GM21423 (cell line): ENCODE data around the gene IFT57.

ENCODE experiments used
- ATAC-seq: cut with Tn5 transposase; IDR thresholded peaks from one replicate; pipeline ENCODE4 v1.9.1; 2021; ENCODE audit warnings: mild to moderate bottlenecking, moderate library complexity; ENCODE audit not compliant: unreplicated experiment

The IFT57 gene

DNA sequence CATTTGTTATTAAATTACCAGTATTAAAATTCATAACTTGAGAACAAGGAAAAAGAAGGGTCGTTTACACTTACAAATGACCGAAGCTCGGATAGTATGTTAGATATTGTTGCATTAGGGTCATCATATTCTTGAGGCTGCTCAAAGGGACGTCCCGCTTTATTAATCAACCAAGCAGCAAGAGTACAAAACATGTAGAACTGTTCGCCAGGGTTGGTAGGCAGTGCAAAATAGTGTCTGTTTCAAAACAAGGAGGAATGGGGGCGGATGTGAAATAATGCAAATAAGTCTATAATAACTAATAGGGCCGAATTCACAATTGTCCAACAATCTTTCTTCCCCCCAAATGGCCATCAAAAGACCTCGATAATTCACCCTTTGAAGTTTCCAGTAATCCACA lies 2.9 kb downstream of the IFT57 start:
- ATAC-seq, result peak; percentile 20

DNA sequence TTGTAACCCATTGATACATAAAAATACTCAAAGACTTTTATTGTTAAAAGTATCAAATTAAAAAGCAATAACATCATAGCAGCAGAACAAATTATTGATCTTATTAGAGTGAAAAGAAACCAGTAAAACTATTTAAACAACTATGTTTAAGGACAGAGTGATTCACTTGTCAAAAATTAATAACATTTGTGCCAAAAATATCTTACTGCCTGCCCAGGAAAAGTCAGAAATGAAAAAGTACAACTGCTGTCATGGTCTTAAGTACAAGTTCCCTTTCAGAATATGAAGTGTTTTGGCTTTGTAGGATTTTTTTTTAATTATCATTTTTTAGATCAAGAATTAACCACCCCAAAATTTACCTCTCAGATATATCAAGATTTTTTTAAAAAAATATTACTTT lies 3.4 kb downstream of the IFT57 start:
- no peak for ATAC-seq

DNA sequence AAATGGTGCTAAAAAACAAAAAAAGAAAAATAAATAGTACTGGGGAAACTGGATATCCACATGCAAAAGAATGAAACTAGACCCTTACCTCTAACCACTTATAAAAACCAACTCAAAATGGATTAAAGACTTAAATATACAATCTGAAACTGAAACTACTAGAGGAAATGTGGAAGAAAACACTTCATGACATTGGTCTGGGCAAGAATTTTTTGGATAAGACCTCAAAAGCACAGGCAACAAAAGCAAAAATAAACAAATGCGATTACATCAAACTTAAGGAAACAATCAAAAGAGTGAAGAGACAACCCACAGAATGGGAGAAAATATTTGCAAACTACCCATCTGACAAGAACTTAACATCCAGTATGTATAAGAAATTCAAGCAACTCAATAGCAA lies 6.4 kb downstream of the IFT57 start:
- ATAC-seq, result no peak

DNA sequence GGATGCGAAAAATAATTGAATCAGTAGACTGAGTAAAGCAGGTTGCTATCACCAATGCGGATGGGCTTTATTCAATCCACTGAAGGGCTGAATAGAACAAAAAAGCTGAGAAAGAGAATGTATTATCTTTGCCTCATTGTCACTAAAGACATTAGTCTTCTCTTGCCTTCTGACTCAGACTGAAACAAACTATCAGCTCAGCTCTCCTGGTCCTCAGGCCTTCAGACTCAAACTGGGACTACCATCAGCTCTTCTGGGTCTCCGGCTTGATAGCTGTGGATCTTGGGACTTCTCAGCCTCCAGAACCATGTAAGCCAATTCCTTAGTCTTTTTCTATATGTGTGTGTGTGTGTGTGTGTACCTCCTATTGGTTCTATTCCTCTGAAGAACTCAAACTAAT lies 12.6 kb downstream of the IFT57 start:
- no peak for ATAC-seq

DNA sequence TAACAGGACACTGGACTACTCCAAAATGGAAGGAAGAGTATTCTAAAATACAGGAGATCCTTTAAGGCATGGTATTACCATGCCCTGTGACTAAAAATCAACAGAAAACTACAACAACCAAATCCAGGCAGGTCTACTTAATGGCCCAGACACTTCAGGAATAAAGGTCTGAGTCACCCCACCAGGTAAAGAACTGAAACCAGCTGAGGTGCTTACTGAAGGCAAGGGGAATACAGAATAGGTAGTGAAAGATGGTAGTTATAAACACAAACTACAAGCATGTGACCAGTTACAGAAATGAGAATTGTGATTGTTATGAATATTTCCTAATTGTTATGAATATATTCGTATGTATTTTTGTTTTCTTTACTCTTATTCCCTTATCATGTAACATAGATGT lies 13.4 kb downstream of the IFT57 start:
- peak; percentile 93 for ATAC-seq

DNA sequence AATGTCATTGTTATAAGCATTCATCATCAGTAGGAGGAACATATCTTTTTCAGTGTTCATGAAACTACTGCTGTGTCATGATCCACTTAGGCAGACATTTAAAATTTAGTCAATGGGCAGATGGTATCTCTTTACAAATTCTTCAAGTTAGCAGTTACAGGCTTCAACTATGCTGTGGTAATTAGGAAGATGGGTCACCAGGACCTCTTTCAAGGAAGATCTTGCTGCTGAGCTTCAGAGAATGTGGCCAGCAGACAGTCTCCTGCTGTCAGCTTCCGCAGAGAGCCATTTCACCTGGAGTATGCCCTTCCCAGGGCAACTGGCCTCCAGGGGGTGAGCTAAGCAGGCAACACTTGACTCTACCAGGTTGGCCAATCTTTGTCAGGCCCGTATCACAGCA lies 19.4 kb downstream of the IFT57 start:
- no peak for ATAC-seq

DNA sequence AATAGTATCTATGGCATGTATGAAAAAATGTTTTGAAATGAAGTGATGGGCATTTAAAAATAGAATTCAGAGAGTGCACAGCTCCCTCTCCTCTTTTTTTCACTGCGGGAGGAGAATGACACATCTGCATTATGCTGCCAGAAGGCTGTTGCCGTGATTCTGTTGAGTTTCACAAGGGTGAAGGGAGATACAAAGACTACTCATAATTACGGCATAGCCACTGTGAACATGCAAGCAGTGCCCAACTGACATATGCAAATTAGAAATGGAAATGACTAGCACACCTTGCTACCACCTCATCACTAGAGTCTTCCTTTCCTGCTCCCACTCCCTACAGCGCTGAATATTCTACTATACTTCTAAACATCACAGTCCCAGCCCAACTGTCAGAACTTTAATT lies 20.1 kb downstream of the IFT57 start:
- ATAC-seq, result no peak

DNA sequence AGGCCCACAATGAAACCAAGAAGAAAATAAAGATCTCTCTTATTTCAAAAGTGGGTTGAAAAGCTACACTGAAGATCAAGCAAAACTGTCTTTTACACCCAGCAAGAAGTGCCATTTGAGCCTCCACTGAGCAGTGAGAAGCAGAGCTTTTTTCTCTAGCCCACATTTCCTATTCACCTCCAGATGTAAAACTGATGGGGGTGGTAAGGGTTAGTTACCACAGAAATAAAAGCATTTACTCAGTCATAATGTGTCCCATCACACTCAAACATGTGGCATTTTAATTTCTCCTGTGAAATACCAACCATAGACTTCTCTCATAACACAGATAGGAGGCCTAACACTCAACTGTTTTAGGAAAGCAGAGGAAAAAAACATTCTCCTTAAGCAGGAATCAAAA lies 21.0 kb downstream of the IFT57 start:
- no peak for ATAC-seq

DNA sequence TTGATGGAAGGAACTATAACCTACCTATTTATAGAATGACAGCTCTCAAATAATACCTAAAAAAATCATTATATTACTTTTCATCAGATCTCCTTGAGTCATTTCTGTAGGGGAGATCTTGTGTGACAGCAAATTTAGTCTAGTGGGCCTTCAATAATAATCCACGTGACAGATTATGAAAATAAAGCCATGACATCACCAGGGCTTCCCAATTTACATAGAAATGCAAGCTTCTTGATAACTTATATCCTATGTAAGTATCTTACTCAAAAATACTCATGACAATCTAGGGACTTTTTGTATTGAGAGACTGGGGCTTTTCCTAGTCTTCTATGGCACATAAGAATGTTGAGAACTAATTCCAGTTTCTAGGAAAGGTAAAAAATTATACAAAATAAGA lies 21.6 kb downstream of the IFT57 start:
- no peak for ATAC-seq

DNA sequence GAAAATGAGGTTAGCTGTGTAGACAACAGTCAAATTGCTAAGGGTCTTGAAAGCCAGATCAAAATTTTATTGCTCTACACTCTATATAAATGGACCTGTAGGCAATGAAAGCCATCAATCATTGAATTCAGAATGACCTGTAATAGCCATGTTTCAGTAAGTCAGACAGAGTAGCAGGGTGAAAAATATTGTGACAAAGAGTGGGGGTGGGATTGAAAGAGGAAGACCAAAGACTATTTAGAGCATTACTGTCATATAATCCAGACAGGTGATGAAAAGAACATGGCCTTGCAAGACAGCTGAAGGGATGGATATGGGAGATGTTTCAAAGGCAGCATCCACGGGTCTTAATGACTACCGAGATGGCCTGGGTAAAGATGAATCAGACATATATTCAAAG lies 22.2 kb downstream of the IFT57 start:
- ATAC-seq, result no peak

DNA sequence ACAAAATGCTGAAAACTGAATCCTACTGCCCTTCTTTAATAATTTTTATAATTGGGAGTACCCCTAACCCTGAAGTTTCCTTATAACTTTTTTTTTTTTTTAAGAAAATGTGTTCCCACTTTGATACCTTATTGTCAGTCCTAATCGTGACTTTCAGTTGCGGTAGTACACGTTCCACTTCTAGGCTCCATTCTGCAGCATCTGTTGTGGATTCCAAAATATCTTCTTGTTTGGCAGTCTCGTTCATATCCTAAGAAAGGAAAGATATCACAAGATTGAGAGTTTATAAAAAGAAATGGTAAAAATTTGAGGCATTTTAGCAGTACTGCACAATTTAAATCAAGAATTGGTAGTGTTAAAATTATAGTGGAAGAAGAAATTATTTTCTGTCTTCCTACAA lies 30.8 kb downstream of the IFT57 start:
- ATAC-seq, result no peak

DNA sequence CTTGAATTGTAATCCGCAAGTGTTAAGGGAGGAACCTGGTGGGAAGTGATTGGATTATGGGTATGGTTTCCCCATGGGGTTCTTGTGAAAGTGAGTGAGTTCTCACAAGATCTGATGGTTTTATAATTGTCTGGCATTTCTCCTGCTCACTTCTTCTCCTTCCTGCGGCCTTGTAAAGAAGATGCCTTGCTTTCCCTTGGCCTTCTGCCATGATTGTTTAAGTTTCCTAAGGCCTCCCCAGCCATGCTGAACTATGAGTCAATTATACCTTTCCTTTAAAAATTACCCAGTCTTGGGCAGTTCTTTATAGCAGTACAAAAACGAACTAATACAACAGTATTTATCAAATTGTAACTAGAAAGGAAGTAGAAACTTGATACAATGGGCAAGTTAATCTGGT lies 31.9 kb downstream of the IFT57 start:
- no peak for ATAC-seq

DNA sequence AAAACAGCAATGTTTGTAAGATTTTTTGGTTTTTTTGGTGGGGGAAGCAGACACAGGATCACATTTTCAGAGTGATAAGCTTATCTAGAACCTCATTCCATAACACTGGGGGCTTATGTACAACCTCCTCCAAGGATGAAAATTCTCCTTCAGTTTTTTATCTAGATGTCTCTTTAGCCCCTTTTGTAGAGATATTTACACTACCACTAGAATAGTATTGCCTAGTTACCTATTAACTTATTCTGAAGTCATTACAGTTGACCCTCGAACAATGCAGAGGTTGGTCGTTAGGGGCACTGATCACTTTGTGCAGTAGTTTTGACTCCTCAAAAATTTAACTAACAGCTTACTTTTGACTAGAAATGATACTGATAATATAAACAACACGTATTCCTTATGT lies 32.8 kb downstream of the IFT57 start:
- no peak for ATAC-seq

DNA sequence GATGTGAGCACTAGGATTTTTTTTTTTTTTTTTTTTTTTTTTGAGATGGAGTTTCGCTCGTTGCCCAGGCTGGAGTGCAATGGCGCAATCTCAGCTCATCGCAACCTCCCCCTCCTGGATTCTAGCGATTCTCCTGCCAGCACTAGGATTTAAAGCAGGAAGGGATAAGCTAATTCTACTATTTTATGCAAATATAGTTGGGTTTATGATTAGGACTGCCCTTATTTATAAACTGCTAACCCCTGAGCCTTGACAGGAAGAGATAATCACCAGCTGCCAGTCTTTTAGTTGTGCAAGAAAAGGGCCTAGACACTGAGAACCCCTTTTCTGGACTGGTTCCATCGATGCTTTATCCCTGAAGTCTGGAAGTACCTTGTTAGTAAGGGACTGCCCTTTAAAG lies 36.7 kb downstream of the IFT57 start:
- no peak for ATAC-seq

DNA sequence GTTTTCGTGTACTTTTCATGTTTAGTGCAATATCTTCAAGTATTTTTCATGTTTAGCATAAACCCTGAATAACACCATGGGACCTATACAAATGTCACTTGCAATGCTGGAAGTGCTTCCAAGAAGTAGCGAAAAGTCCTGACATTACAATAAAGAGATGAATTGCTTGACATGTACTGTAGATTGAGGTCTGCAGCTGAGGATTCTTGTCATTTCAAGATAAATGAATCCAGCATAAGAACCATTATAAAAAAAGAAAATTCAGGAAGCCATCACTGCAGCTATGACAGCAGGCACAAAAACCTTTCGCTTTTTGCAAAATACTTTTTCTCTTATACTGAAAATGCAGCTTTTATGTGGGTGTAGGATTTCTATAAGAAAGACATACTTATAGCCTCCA lies 37.4 kb downstream of the IFT57 start:
- ATAC-seq, result no peak

DNA sequence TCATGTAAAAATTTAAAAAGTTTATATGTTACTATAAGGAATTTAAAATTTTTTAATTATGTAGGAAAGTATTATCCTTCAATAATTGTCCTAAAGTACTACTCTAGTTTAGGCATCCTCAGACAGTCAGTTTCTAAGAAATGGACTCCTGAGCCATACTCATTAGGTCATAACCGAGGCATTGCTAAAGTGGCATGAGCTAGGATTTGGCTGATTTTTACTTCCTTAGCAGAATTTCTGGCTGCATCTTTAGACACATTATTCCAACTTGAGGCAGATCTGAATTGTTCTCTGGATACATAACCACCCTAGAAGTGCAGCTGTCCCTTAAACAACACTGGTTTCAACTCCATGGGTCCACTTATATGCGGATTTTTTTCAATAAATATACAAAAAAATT lies 38.3 kb downstream of the IFT57 start:
- no peak for ATAC-seq

DNA sequence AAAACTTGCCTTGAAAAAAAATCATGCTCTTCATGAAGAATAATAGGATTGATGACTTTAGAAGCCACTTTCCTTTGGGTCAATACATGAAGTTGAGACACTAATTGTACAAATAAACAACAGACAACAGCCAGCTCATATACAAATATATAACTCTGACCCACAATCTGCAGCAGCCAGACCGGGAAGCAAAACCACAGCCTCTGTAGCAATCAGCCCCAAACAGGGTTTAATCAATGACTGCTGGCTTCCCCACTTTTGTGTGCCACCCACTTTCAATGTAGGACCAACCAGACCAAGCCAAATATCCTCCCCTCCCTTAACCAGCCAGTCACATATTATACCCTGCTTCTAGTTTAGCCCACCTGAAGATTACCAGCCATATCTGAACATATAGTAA lies 39.0 kb downstream of the IFT57 start:
- no peak for ATAC-seq

DNA sequence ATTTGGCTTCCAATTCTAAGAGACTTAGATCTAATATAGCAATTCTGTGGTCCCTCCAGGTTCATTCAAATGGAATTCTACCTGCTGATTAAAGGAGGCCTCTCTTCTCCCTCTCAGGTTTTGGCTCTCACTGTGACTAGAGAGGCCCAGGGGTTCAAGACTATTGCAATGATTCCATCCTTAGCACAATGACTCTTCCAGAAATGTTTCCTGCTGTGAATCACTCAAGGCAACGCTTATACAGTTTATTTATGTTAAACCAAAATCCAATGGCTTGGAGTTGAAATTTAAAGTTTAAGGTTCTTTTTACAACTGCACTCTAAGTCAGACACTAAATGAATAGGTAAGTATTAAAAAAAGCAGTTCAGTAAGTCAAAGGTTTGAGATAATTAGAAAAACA lies 39.9 kb downstream of the IFT57 start:
- ATAC-seq, result no peak

DNA sequence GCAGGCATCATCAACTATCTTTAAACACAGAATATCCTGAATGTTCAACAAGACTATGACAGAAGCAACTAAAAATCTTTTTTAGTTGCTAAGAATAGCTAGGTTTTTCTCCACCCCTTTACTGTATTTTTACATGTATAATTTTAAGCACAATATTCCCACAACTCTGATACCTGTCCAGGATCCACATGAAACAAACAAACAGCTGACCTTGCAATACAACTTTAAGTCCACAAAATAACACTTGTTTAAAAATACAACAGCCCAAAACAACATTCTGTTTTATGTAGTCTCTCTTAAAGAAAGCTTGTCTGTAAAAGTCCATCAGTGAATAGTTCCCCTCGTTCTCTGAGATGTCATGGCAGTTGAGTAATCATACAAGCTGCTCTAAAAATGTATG lies 41.1 kb downstream of the IFT57 start:
- no peak for ATAC-seq

DNA sequence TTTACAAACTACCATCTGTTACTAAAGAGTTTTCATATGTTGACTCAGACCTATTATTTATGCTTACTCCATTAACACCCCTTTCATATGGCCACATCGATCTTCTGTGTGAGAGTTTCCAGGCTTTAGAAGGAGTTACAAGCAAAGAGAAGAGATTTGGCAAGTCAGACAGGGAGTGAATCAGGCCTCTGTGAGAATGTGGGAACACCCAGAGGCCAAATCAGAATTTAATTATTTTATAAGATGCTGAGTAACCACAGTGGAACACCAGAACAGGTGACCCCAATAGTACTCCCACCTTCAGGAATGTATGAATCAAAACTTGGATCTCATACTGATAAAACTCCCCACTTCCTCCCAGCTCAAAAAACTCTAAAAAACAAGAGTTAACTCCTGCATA lies 42.0 kb downstream of the IFT57 start:
- ATAC-seq, result no peak

DNA sequence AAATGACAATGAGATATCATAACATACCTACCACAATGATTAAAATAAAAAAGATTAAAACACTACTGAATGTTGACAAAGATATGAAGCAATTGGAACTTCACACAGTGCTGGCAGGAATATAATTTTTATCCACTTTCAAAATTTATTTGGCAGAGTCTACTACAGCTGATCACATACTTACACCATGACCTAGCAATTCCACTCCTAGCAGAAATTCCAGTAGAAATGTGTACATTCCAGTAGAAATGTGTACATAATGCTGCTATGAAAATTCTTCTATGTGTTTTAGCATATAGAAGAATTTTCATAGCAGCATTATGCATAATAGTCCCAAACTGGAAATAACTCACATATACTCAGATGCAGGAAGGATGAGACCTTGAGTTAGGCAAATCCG lies 43.5 kb downstream of the IFT57 start:
- no peak for ATAC-seq

DNA sequence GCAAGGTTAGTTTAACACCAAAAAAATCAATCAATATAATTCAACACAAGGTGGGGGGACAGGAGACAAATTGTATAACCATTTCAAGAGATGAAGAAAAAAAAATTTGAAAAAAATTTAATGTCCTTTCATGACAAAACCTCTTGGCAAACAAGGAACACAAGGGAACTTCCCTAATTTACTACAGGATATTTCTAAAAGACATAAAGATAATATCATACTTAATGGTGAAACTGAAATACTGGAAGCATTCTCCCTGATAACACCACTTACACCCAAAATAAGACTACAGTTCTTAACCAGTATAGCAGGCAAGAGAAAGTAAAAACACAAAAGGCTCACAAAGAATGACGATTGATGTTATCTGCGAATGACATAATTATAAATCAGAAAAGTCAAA lies 44.7 kb downstream of the IFT57 start:
- no peak for ATAC-seq

DNA sequence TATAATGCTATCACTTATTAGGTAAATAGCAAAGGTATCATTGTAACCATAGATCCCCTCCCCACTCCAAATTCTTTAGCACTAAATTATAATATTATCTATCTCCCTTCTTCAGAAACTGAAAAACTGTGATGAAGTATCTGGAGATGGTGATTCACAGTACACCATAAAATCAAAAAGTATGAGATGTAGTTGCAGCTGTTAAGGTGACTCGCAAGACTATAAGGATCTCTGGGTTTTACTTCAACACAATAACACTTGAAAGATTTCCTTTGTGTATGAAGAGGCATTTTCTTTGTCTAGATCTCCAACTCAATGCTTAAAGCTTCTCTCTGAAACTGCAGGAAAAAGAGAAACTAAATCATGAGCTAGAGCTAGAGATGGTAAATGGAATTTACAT lies 46.9 kb downstream of the IFT57 start:
- no peak for ATAC-seq

DNA sequence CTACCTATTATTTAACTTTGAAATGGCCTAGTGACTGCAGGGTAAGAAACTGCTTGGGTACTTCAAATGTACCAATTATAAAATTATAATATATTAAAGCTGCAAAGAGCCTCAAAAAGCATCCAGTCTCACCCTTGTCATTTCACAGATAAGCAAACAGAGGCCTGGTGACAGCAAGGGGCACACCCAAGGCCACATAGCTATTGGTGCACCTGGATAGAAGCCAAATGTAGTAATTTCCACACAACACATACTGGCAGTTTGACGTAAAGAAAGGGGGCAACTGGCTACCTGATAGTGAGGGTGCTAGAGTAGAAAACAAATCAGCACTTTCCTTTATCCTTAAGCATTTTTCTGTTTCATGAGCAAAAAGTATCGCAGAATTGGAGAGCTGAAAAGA lies 51.1 kb downstream of the IFT57 start:
- no peak for ATAC-seq
